Endothelial cell of umbilical vein (primary cell): ENCODE measurements around the gene NOD1. TPM values are rescaled to one million over a fixed set of nuclear protein-coding genes. Genes with fewer than 3 reads are reported as not detected.

Experiments used
- BruUV-seq: library from RNA; stranded (reverse); fragments of 400-500 nt; replicated peaks from 2 replicates; lab custom pipeline; 2021; lab: Mats Ljungman, UMichigan
- CTCF ChIA-PET: fragments of 300-600, 350-600 bp; sonication (Branson Sonifier 250); formaldehyde crosslinking; loops from one replicate; lab custom pipeline; 2021; ENCODE audit warnings: antibody characterized with exemption, inconsistent platforms; lab: Charles Lee
- POLR2A ChIA-PET: fragments of 300-600, 350-600 bp; sonication (Branson Sonifier 250); formaldehyde crosslinking; loops from one replicate; lab custom pipeline; 2021; ENCODE audit warnings: antibody characterized with exemption, inconsistent platforms; lab: Charles Lee
- DNase-seq: peaks from one replicate; pipeline ENCODE4 v3.0.0-alpha.2; 2011; ENCODE audit warnings: low read depth, low spot score
- FAIRE-seq: peaks from 2 replicates; lab custom pipeline; 2011; peaks lifted over from hg19 to GRCh38; lab: Jason Lieb, UNC
- H2AFZ ChIP-seq: 2 replicates; pipeline ENCODE4 v1.6.0; 2012; ENCODE audit warnings: low read depth, low read length, control low read depth, inconsistent platforms
- H3K27ac ChIP-seq: 2 replicates; pipeline ENCODE4 v1.5.1; 2011; ENCODE audit warnings: low read depth, mild to moderate bottlenecking, control low read depth, low read length, moderate library complexity; ENCODE audit not compliant: insufficient read depth
- H3K27me3 ChIP-seq, 2 experiments: 2 replicates each; pipeline versions ENCODE4 v1.6.0 to v1.6.1; 2011; ENCODE audit warnings: low read length in 2 of 2, mixed read lengths in 1 of 2; ENCODE audit not compliant: control insufficient read depth in 2 of 2, insufficient read depth in 2 of 2
- H3K36me3 ChIP-seq, 2 experiments: 2 replicates in 1 of 2; 3 replicates in 1 of 2; pipeline ENCODE4 v1.5.1; 2011; ENCODE audit warnings: low read length in 2 of 2, mild to moderate bottlenecking in 1 of 2, moderate library complexity in 1 of 2; ENCODE audit not compliant: control insufficient read depth in 2 of 2, insufficient read depth in 2 of 2; ENCODE audit errors: extremely low read depth in 1 of 2
- H3K4me1 ChIP-seq: 3 replicates; pipeline ENCODE4 v1.5.1; 2011; ENCODE audit warnings: mild to moderate bottlenecking, low read length; ENCODE audit not compliant: control insufficient read depth, insufficient read depth; ENCODE audit errors: extremely low read depth
- H3K4me2 ChIP-seq: 2 replicates; pipeline ENCODE4 v1.6.1; 2011; ENCODE audit warnings: low read length, control low read depth, mixed read lengths; ENCODE audit not compliant: insufficient read depth
- H3K4me3 ChIP-seq, 3 experiments: fragments of 200-600 bp in 1 of 3; sonication (generic), shearing (Covaris generic) in 1 of 3; replicated peaks in 1 of 3; 2 replicates each; pipeline ENCODE4 v1.5.1; 2011 to 2016; ENCODE audit warnings: control low read depth in 3 of 3, low read length in 3 of 3, mild to moderate bottlenecking in 2 of 3, inconsistent platforms in 1 of 3, low read depth in 1 of 3, moderate library complexity in 1 of 3; ENCODE audit not compliant: insufficient read depth in 1 of 3
- H3K79me2 ChIP-seq: 2 replicates; pipeline ENCODE4 v1.6.0; 2012; ENCODE audit warnings: low read length, inconsistent platforms; ENCODE audit not compliant: control insufficient read depth, insufficient read depth
- H3K9ac ChIP-seq: replicated peaks from 2 replicates; pipeline ENCODE3; 2011; ENCODE audit warnings: low read length, control low read depth; ENCODE audit not compliant: insufficient read depth; ENCODE audit errors: extremely low read depth
- H3K9me1 ChIP-seq: replicated peaks from 3 replicates; pipeline ENCODE4 v1.6.0; 2011; ENCODE audit warnings: mild to moderate bottlenecking, low read length; ENCODE audit not compliant: control insufficient read depth, insufficient read depth; ENCODE audit errors: extremely low read depth
- H3K9me3 ChIP-seq: replicated peaks from 2 replicates; pipeline ENCODE4 v1.5.1; 2012; ENCODE audit warnings: low read length, inconsistent platforms; ENCODE audit not compliant: control insufficient read depth, insufficient read depth
- H4K20me1 ChIP-seq: replicated peaks from 2 replicates; pipeline ENCODE3; 2011; ENCODE audit warnings: mild to moderate bottlenecking, low read length; ENCODE audit not compliant: control insufficient read depth, insufficient read depth; ENCODE audit errors: extremely low read depth
- CTCF ChIP-seq, 2 donors: IDR thresholded peaks; 1 replicate in 1 of 2; 2 replicates in 1 of 2; pipeline ENCODE4 v1.5.1; 2011; ENCODE audit warnings: low read length in 2 of 2, mild to moderate bottlenecking in 2 of 2, moderate library complexity in 2 of 2, control low read depth in 1 of 2, inconsistent platforms in 1 of 2, low read depth in 1 of 2; ENCODE audit not compliant: insufficient read depth in 1 of 2; ENCODE audit errors: extremely low read depth in 1 of 2
- EZH2 ChIP-seq: IDR thresholded peaks from 2 replicates; pipeline ENCODE4 v1.6.1; 2012; ENCODE audit warnings: borderline replicate concordance, low read depth, mild to moderate bottlenecking, moderate library complexity, low read length, inconsistent platforms; ENCODE audit not compliant: severe bottlenecking
- FOS ChIP-seq: IDR thresholded peaks from 2 replicates; pipeline ENCODE4 v1.6.1; 2011; ENCODE audit warnings: mild to moderate bottlenecking, low read length, moderate library complexity, borderline replicate concordance; ENCODE audit not compliant: insufficient read depth
- GATA2 ChIP-seq: IDR thresholded peaks from 2 replicates; pipeline ENCODE4 v1.7.0; 2011; ENCODE audit warnings: low read depth, mild to moderate bottlenecking, moderate library complexity, mixed read lengths, low read length; ENCODE audit not compliant: insufficient read length, insufficient read depth
- JUN ChIP-seq: IDR thresholded peaks from 2 replicates; pipeline ENCODE4 v1.6.1; 2011; ENCODE audit warnings: borderline replicate concordance, low read depth; ENCODE audit not compliant: insufficient read length, insufficient read depth
- MYC ChIP-seq: IDR thresholded peaks from one replicate; pipeline ENCODE4 v1.6.1; 2011; ENCODE audit warnings: mild to moderate bottlenecking, low read depth, low read length
- POLR2A ChIP-seq: IDR thresholded peaks from 2 replicates; pipeline ENCODE4 v1.6.1; 2012; ENCODE audit warnings: low read depth, mild to moderate bottlenecking, control low read depth, low read length
- POLR2AphosphoS5 ChIP-seq: IDR thresholded peaks from 2 replicates; pipeline ENCODE4 v1.6.1; 2012; ENCODE audit warnings: low read depth, mild to moderate bottlenecking, control low read depth, low read length, moderate library complexity; ENCODE audit not compliant: insufficient read depth
- dilution Hi-C: fragments of 300-500 bp; cut with MboI; formaldehyde crosslinking; loops from one replicate; pipeline ENCODE4 v1.15.0; 2019; ENCODE audit warnings: low sequenced_read_pairs; ENCODE audit not compliant: extremely low pct_ligation_motif_present
- intact Hi-C: fragments of 100-400 bp; cut with micrococcal nuclease; formaldehyde crosslinking; loops from one replicate; pipeline ENCODE4 v1.10.0; 2022
- polyA plus RNA-seq, 4 experiments: library from polyadenylated mRNA; depleted of rRNA in 3 of 4; stranded (reverse) in 3 of 4; unstranded in 1 of 4; fragments of >200 nt; gene quantifications; 2 replicates each; pipeline versions ENCODE4 v1.2.1 to v1.2.3, GENCODE V29; 2011 to 2012; ENCODE audit warnings: missing spikeins in 1 of 4
- total RNA-seq: library from RNA; stranded (reverse); gene quantifications from 2 replicates; pipeline ENCODE4 v1.2.3, GENCODE V29; 2021
- TF ChIP-seq, protein P1 (sequence below): IDR thresholded peaks from 2 replicates; pipeline ENCODE4 v1.6.1; 2011; ENCODE audit not compliant: insufficient read depth, insufficient read length

Gene NOD1
- total and polyA plus RNA-seq, 2 donors (not counting 3 experiments of a cell fraction or from before 2014, with no cell fraction given) = 22.1 to 39.2 TPM

GRCh38 chr7:30511494-30511893 lies 32.9 kb upstream of the NOD1 start:
- no TSS peak for BruUV-seq
- Histone ChIP-seq H3K4me2 (no peak overlapping the region), H3K4me1 (no peaks in the 10 kb centered on the region), H3K4me3 (no peak overlapping the region), H3K9ac (no peak overlapping the region), H3K9me1 (no peaks in the 10 kb centered on the region), H3K9me3 (no peaks in the 10 kb centered on the region), H4K20me1 (no peaks in the 10 kb centered on the region), H3K79me2 (no peaks in the 10 kb centered on the region), H2AFZ (no peak overlapping the region), H3K36me3 (no peaks in the 10 kb centered on the region), H3K27ac (no peak overlapping the region), H3K27me3 (no peaks in the 10 kb centered on the region)
- CTCF ChIA-PET = interaction anchor here (1.0 to 4.9 kb wide), 8 partner anchors 11 to 229 kb away, joined by 3 to 116 read pairs (median 4); no protein-coding TSS in a partner anchor
- no peak for TF ChIP-seq JUN
- TF ChIP-seq CTCF (IDR thresholded peaks at IDR 0.05; ENCODE audit: extremely low read depth in 1 of 2, insufficient read depth in 1 of 2, low read depth in 1 of 2, low read length in 2 of 2) = no peak
- no peak for TF ChIP-seq FOS
- TF ChIP-seq, protein P1, sequence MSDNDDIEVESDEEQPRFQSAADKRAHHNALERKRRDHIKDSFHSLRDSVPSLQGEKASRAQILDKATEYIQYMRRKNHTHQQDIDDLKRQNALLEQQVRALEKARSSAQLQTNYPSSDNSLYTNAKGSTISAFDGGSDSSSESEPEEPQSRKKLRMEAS = no peak
- no peak for TF ChIP-seq GATA2
- TF ChIP-seq MYC = no peak
- TF ChIP-seq EZH2 = no peak
- no peak for TF ChIP-seq POLR2AphosphoS5
- TF ChIP-seq POLR2A = no peak
- DNase-seq (no peak), FAIRE-seq (no peak)
- POLR2A ChIA-PET = no interaction called here
- dilution Hi-C loops = no loop called here
- intact Hi-C loops = no loop called here
